Measurements from ENCODE around the gene NNAT.

The NNAT gene

GRCh38 chr20:37523911-37524700, 3.1 kb downstream of the NNAT start:
- DNase-seq (ENCODE audit: low read depth in 2 of 2) = no peak

GRCh38 chr20:37524859-37525708, 4.0 kb downstream of the NNAT start:
- peak in 1 of 2 donors; percentile 14 for DNase-seq (ENCODE audit: low read depth in 2 of 2)

GRCh38 chr20:37525810-37526209, 4.8 kb downstream of the NNAT start:
- DNase-seq (ENCODE audit: low read depth in 2 of 2) = no peak

GRCh38 chr20:37526238-37526838, 5.3 kb downstream of the NNAT start:
- no peak for DNase-seq (ENCODE audit: low read depth in 2 of 2)

- DNase-seq (ENCODE audit: low read depth in 2 of 2) = no peak
These were observed 6.0 kb downstream of the NNAT start for GRCh38 chr20:37526839-37527637.

- peak; percentile 86 to 87 for DNase-seq (ENCODE audit: low read depth in 2 of 2)
These were observed 6.8 kb downstream of the NNAT start, which contains the start of gene BLCAP for GRCh38 chr20:37527638-37528445. TSS of gene BLCAP (minus strand) at chr20:37527876. CDS start at chr20:37519174, 8,702 bp downstream.

- DNase-seq (ENCODE audit: low read depth in 2 of 2) = no peak
These were observed 7.6 kb downstream of the NNAT start for GRCh38 chr20:37528446-37529213.

GRCh38 chr20:37529214-37529967, 8.3 kb downstream of the NNAT start:
- DNase-seq (ENCODE audit: low read depth in 2 of 2) = no peak

- no peak for DNase-seq (ENCODE audit: low read depth in 2 of 2)
These were observed 9.0 kb downstream of the NNAT start for GRCh38 chr20:37529968-37530600.

- DNase-seq (ENCODE audit: low read depth in 2 of 2) = no peak
These were observed 9.6 kb downstream of the NNAT start for GRCh38 chr20:37530696-37531095.

- DNase-seq (ENCODE audit: low read depth in 2 of 2) = no peak
These were observed 10.8 kb downstream of the NNAT start for GRCh38 chr20:37531856-37532255.

GRCh38 chr20:37533154-37533715, 12.2 kb downstream of the NNAT start:
- DNase-seq (ENCODE audit: low read depth in 2 of 2) = no peak

GRCh38 chr20:37534401-37535157, 13.5 kb downstream of the NNAT start:
- DNase-seq (ENCODE audit: low read depth in 2 of 2) = peak in 1 of 2 donors; percentile 19

- no peak for DNase-seq (ENCODE audit: low read depth in 2 of 2)
These were observed 14.5 kb downstream of the NNAT start for GRCh38 chr20:37535443-37536132.

- DNase-seq (ENCODE audit: low read depth in 2 of 2) = no peak
These were observed 16.5 kb downstream of the NNAT start for GRCh38 chr20:37537505-37537904.

- DNase-seq (ENCODE audit: low read depth in 2 of 2) = no peak
These were observed 17.0 kb downstream of the NNAT start for GRCh38 chr20:37538003-37538402.

GRCh38 chr20:37539424-37539823, 18.4 kb downstream of the NNAT start:
- no peak for DNase-seq (ENCODE audit: low read depth in 2 of 2)

Data from stimulated activated CD4-positive, alpha-beta T cell treated with anti-CD3 and anti-CD28 coated beads, Interleukin-4, amount 100 ng/mL, for 48 hours (primary cell).